ENCODE results near the gene CDKAL1.

- no peak for TF ChIP-seq CTCF (IDR thresholded peaks at IDR 0.05; ENCODE audit: borderline replicate concordance, extremely low read depth, low read length, poor library complexity, severe bottlenecking)
- no peak for TF ChIP-seq EZH2 (IDR thresholded peaks at IDR 0.05; ENCODE audit: borderline replicate concordance, low read depth, low read length, severe bottlenecking)
These were observed 609.4 kb downstream of the CDKAL1 start for GRCh38 chr6:21143645-21144044.

All from DND-41 (cell line).